Smooth muscle cell (in vitro differentiated cells): ENCODE data around the gene SPG11. TPM values are rescaled to one million over a fixed set of nuclear protein-coding genes. Genes with fewer than 3 reads are reported as not detected.

Source experiments
- DNase-seq: peaks from one replicate; lab custom pipeline; 2025; ENCODE audit not compliant: unreplicated experiment; lab: John Stamatoyannopoulos, UW
- H2AFZ ChIP-seq: fragments of 200-600 bp; sonication (generic); 2 replicates; pipeline ENCODE4 v1.6.0; 2016; ENCODE audit warnings: antibody characterized with exemption, low read depth, mild to moderate bottlenecking
- H3F3A ChIP-seq: fragments of 200-600 bp; sonication (generic); 2 replicates; pipeline ENCODE4 v1.6.0; 2017; ENCODE audit warnings: antibody characterized with exemption, low read depth
- H3K27ac ChIP-seq: fragments of 200-600 bp; sonication (generic); 2 replicates; pipeline ENCODE4 v1.5.1; 2016; ENCODE audit warnings: low read depth, mild to moderate bottlenecking
- H3K27me3 ChIP-seq: fragments of 200-600 bp; sonication (generic); 2 replicates; pipeline ENCODE4 v1.6.1; 2016; ENCODE audit warnings: low read depth, mild to moderate bottlenecking
- H3K36me3 ChIP-seq: fragments of 200-600 bp; sonication (generic); 2 replicates; pipeline ENCODE4 v1.5.1; 2016; ENCODE audit warnings: low read depth
- H3K4me1 ChIP-seq: fragments of 200-600 bp; sonication (generic); 2 replicates; pipeline ENCODE4 v1.5.1; 2016; ENCODE audit warnings: low read depth
- H3K4me2 ChIP-seq: fragments of 200-600 bp; sonication (generic); 2 replicates; pipeline ENCODE4 v1.6.0; 2016; ENCODE audit warnings: mild to moderate bottlenecking
- H3K4me3 ChIP-seq: fragments of 200-600 bp; sonication (generic); 2 replicates; pipeline ENCODE4 v1.5.1; 2016; ENCODE audit warnings: mild to moderate bottlenecking
- H3K79me2 ChIP-seq: fragments of 200-600 bp; sonication (generic); 2 replicates; pipeline ENCODE4 v1.6.0; 2016; ENCODE audit warnings: low read depth, mild to moderate bottlenecking
- H3K9ac ChIP-seq: fragments of 200-600 bp; sonication (generic); 2 replicates; pipeline ENCODE4 v1.6.0; 2016; ENCODE audit warnings: low read depth
- H3K9me3 ChIP-seq: fragments of 200-600 bp; sonication (generic); replicated peaks from 2 replicates; pipeline ENCODE4 v1.5.1; 2016; ENCODE audit warnings: low read depth
- H4K20me1 ChIP-seq: fragments of 200-600 bp; sonication (generic); 2 replicates; pipeline ENCODE4 v1.6.0; 2016; ENCODE audit warnings: low read depth
- CTCF ChIP-seq: fragments of 200-600 bp; sonication (generic); IDR thresholded peaks from 2 replicates; pipeline ENCODE4 v1.5.1; 2017; ENCODE audit warnings: borderline replicate concordance, mild to moderate bottlenecking, antibody characterized with exemption; ENCODE audit not compliant: insufficient read depth, poor library complexity, severe bottlenecking
- WGBS: methylation state at CpG from one replicate; pipeline ENCODE4 v1.1.7; 2016; ENCODE audit warnings: low lambda C conversion rate; 5-methylcytosine and 5-hydroxymethylcytosine counted together
- polyA plus RNA-seq: library from polyadenylated mRNA; unstranded; fragments of >200 nt; fragmentation: Nextera tagmentation; extraction: Ambion mirVana; gene quantifications from 2 replicates; pipeline ENCODE4 v1.2.1, GENCODE V29; 2016
- total RNA-seq: library from RNA; depleted of rRNA; stranded (reverse); fragments of >200 nt; gene quantifications from 2 replicates; pipeline ENCODE4 v1.2.3, GENCODE V29; 2014

SPG11 gene
- total and polyA plus RNA-seq, 2 experiments from 2014 or later, result 16.2 to 48.6 TPM

- no peak for DNase-seq
- no peaks in the 10 kb centered on the region for H3K9me3 ChIP-seq
- no peak overlapping the region for H3K27ac ChIP-seq
- no peak overlapping the region for H3K9ac ChIP-seq
- no peaks in the 10 kb centered on the region for H3F3A ChIP-seq
- no peaks in the 10 kb centered on the region for H3K27me3 ChIP-seq
- H3K4me2 ChIP-seq, result peak overlapping the region; percentile 95
- peaks cover 18% of the 10 kb centered on the region for H3K4me1 ChIP-seq
- peaks cover 24% of the 10 kb centered on the region for H3K79me2 ChIP-seq
- no peaks in the 10 kb centered on the region for H4K20me1 ChIP-seq
- no peak for TF ChIP-seq CTCF
- peak overlapping the region; percentile 91 for H3K4me3 ChIP-seq
- no peak overlapping the region for H2AFZ ChIP-seq
- H3K36me3 ChIP-seq, result peaks cover 8% of the 10 kb centered on the region
These were observed 1.9 kb downstream of the SPG11 start for GRCh38 chr15:44661576-44661975.

GRCh38 chr15:44659056-44659455 lies 4.4 kb downstream of the SPG11 start:
- H3K27ac ChIP-seq, result no peak overlapping the region
- H3K27me3 ChIP-seq, result no peaks in the 10 kb centered on the region
- H2AFZ ChIP-seq, result no peak overlapping the region
- H3K4me3 ChIP-seq, result no peak overlapping the region
- H3K9me3 ChIP-seq, result no peaks in the 10 kb centered on the region
- peaks cover 24% of the 10 kb centered on the region for H3K79me2 ChIP-seq
- H3K9ac ChIP-seq, result no peak overlapping the region
- no peak for DNase-seq
- WGBS, result 100% methylated on average over 3 of the region's 3 CpGs
- peaks cover 15% of the 10 kb centered on the region for H3K36me3 ChIP-seq
- H3K4me2 ChIP-seq, result no peak overlapping the region
- no peak for TF ChIP-seq CTCF
- H4K20me1 ChIP-seq, result no peaks in the 10 kb centered on the region
- no peaks in the 10 kb centered on the region for H3F3A ChIP-seq
- H3K4me1 ChIP-seq, result peaks cover 18% of the 10 kb centered on the region

- H3K4me3 ChIP-seq, result no peak overlapping the region
- no peak overlapping the region for H3K9ac ChIP-seq
- no peak for DNase-seq
- H4K20me1 ChIP-seq, result no peaks in the 10 kb centered on the region
- peaks cover 18% of the 10 kb centered on the region for H3K79me2 ChIP-seq
- no peaks in the 10 kb centered on the region for H3K9me3 ChIP-seq
- H2AFZ ChIP-seq, result no peak overlapping the region
- peaks cover 15% of the 10 kb centered on the region for H3K36me3 ChIP-seq
- no peak overlapping the region for H3K27ac ChIP-seq
- H3K27me3 ChIP-seq, result no peaks in the 10 kb centered on the region
- no peak for TF ChIP-seq CTCF
- no peak overlapping the region for H3K4me2 ChIP-seq
- no peaks in the 10 kb centered on the region for H3F3A ChIP-seq
- H3K4me1 ChIP-seq, result peaks cover 12% of the 10 kb centered on the region
These were observed 6.1 kb downstream of the SPG11 start for GRCh38 chr15:44657378-44657777.

- Histone ChIP-seq H3K27ac (no peak overlapping the region), H3K36me3 (peaks cover 16% of the 10 kb centered on the region), H2AFZ (no peak overlapping the region), H3K4me1 (peaks cover 8% of the 10 kb centered on the region), H4K20me1 (no peaks in the 10 kb centered on the region), H3K4me2 (no peak overlapping the region), H3F3A (no peaks in the 10 kb centered on the region), H3K9me3 (no peaks in the 10 kb centered on the region), H3K27me3 (no peaks in the 10 kb centered on the region), H3K4me3 (no peak overlapping the region), H3K79me2 (peaks cover 14% of the 10 kb centered on the region), H3K9ac (no peak overlapping the region)
- no peak for DNase-seq
- no peak for TF ChIP-seq CTCF
- 98% methylated on average over 3 of the region's 3 CpGs for WGBS
These were observed 6.5 kb downstream of the SPG11 start for GRCh38 chr15:44656913-44657312.
